HG02938 (cell line): ENCODE measurements around the gene MB21D2.
A peak's percentile ranks its signal among the peaks of the same experiment; 100 is the strongest.

ENCODE experiments used
- ATAC-seq: cut with Tn5 transposase; IDR thresholded peaks from one replicate; pipeline ENCODE4 v1.9.1; 2021; ENCODE audit warnings: mild to moderate bottlenecking, moderate library complexity; ENCODE audit not compliant: unreplicated experiment

Gene MB21D2

DNA sequence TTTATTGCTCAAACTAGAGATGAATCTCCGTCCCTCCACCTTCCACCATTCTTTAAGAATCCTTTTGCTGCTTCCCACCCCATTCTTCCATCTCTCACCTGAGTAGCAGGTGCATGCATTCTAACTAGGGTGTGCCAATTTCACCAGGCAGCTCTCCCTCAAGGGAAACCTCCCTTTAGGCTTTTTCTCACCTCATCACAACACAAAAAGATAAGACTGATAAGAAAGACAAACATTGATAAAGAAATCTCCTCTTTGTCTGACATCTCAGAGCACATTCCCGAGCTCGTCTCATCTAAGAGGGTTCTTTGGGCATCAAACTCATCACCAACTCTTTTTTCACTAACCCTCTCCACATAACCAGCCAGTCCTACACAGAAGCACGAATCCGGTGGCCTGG, 23.0 kb downstream of the MB21D2 start:
- no peak for ATAC-seq

DNA sequence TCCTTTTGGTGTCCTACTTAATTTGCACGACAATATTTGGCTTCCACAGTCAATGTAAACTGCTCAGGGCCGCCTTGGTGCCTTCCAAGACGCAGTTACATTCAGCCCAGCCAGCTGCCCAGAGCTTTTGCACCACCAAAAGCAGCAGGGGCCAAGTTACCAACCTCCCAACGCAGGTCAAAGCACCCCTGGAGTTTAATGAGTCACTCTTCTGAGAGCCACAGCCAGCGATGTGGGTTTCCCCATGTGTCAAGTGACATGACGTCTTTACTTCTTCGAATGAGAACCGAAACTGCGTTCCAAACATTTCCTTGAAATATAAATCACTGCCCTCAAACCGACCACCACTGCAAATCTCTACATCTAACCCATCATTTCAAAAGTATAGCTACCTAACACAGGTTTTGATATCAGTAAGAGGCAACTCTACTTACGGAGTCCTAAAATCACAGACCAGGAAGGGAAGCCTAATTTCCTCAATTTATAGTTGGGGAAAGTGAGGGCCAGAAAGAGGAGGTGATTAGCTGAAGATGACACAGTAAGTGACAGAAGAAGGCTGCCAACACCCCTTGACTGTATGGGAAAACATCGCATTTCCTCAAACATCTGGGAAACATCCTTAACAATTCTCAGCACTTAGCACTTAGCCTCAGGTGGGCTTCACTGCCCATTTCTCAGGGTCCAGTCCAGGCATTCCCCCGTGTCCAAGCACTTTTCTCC, 24.5 kb downstream of the MB21D2 start:
- peak; percentile 99 for ATAC-seq

DNA sequence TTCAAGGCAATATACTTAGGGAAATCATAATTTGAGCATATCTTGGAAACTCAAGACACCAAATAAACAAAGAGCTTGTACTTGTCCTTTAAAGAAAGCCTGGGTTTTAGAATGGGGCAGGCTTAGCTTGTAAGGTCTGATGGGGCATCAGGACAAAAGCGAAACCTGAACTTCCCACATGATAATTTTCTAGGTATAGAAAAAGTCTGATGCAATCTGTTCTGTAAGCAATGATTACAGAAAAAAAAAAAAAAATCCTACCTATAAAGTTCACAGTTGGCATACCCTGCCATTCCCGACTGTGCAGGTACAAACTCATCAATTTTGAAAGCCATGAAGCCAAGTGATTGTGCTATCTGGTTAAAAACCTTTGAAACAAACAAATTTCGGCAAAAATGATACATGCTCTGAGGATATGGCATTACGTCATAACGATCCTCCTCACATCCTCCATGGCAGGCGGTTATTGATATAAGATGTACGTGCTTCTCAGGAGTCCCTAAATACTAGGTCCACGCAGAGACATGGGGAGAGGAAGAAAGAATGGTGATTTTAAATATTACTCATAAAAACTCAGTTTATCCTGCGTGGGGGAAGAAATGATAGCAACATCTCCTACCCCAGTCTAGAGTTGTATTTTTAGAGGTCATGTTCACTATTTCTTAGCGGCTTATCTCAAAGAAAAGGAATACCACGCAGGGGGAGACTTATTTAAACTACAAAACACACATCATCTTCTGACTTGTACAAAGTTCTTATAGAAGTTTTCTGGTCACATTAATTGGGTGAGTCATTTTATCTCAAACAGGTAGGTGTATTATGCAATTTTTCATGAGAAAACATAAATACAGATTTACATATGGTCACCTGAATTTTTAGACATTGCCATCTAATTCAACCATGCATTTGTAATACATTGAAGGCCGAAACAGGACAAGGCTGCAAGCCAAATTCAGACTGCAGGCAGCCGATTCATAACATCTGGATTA, 27.0 kb downstream of the MB21D2 start:
- no peak for ATAC-seq

DNA sequence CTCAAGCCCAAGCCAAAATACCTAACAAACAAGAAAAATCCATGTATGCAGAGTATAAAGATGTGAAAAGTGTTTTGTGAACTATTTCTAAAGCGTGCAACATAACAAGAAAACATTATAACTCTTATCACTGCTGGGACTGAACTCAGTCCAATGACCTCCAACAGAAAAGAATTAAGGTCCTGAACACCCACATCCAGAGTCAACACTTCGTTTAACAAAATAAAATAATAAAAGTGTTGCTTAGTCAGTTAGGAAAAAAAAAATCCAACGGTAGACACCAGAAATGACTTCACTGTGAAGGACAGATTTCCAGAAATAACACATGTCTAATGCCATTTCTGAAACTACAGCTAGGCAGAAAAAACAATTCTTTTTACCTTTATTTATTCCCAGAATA, 28.0 kb downstream of the MB21D2 start:
- no peak for ATAC-seq

DNA sequence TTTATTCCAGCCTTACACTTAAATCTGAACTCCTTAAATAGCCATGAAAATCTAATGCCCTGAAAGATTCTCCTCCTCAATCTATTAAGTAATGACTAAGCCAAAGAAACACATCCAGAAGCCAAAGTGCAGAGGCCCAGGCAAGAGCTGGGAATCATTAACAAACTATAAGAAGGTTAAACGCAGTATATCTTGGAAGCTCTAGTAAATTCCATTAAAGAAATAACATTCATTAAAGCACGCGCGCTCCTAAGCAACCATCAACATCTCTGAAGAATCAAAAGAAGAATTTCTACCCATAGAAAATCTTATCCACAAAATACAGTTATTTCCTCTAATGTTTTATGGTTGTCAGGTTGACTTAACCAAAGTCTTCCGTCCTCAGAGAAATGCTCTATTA, 29.5 kb downstream of the MB21D2 start:
- no peak for ATAC-seq

DNA sequence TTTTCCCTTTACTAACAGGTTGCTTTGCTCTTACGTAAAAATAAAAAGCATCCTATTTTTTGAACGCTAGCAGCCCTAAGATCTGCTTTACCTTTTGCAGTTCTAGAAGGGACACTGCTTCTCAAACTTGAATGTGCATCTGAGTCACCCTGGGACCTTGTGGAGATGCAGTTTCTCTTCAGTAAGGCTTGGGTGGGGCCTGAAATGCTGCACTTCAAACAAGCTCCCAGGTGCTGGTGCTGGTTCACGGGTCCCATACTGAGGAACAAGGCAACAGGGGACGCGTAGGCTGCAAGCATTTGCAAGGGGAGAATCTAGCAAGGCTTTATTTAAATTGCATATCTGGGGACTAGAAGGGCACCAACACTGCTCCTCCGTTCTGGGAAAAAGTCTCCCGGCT, 30.0 kb downstream of the MB21D2 start:
- ATAC-seq: no peak

DNA sequence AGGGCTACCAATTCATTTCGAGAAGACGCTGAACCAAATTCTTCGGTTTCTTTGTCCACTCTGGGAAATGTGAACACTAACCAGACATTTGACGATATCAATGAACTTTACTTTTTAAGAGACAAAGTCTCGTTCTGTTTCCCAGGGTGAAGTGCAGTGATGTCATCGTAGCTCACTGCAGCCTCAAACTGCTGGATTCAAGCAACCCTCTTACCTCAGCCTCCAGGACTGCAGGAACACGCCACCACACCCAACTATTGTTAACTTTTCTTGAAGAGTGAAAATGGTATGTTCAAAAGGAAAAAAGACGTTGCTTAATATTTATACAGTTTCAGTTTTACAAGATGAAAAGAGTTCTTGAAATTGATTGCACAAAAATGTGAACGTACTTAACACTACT, 30.6 kb downstream of the MB21D2 start:
- ATAC-seq: no peak

- no peak for ATAC-seq
These were observed 32.6 kb downstream of the MB21D2 start for GRCh38 chr3:192884777-192885773.

DNA sequence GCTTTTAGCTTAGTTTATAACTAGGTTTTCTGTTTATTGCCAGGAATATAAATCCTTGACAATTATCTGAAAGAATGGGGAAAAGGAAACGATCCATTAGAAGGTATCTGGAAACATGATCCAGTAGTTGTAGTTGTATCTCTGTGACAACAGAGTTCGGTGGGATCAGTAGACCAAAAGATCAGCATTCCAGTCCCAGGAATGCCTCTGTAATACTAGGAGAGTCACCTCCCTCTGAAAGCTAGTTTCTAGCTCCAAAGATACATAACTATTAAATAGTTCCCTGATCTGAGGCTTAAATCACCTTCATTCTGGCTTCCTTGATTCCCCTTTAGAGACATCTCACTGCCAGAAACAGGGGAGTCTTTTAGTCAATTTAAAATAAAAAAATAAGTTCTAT, 34.1 kb downstream of the MB21D2 start:
- no peak for ATAC-seq

DNA sequence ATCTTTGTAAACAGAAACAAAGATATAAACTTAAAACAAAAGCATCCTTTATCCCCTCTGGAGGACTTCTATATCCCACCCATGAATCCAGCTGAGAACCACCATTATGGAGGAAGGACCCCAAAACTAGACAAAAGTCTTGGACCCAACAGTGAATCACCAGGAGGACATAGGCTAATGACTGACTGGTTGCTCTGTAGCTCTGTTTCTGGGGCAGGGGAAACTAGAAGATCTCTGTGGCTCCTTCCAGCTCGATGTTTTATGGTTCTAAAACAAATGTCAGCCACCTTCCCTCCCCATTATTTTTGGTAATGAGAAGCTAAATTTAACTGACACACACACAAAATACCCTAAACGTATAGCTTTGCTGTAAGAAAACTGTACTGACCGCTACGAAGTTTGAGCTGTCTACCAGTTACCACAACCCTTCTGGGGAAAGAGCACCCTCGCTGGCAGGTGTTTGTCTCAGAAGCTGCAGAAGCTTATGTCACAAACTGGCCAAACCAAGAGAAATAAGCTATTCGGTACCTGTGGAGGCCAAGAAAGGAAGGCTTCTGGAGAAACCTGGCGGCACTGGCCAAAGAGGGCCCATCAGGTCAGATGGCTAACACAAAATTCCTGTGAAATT, 36.4 kb downstream of the MB21D2 start:
- no peak for ATAC-seq

- ATAC-seq: no peak
These were observed 37.3 kb downstream of the MB21D2 start for GRCh38 chr3:192880313-192880712.

DNA sequence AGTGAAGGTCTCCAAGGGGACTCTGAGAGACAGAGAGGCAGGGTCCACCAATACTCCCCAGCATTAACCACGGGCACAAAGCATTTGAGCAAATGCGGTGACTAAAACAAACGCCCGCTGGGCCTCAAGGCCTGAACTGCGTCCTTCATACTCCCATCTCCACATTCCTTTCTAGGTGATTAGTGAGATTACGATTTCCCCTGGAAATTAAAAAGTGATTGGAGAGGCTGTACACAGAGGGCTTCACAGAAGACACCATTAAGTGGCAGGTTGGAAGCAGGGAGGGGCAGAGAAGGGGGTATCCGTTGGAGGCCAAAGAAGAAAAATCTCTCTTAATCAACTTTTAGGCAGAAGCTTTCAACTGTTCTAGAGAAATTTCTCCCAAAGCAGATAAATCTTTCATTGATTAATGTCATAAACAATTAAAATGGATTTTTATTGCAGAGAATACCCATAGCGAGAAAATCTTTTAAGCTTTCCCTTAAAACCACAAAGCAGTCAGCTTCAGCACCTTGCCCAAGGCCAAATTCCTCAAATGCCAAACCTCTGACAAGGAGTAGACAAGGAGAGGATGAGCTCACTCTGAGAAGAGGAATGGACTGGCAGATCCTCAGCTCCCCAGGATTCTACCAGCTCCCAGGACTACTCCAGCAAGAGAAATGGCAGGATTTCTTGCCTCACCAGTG, 38.2 kb downstream of the MB21D2 start:
- ATAC-seq: no peak

DNA sequence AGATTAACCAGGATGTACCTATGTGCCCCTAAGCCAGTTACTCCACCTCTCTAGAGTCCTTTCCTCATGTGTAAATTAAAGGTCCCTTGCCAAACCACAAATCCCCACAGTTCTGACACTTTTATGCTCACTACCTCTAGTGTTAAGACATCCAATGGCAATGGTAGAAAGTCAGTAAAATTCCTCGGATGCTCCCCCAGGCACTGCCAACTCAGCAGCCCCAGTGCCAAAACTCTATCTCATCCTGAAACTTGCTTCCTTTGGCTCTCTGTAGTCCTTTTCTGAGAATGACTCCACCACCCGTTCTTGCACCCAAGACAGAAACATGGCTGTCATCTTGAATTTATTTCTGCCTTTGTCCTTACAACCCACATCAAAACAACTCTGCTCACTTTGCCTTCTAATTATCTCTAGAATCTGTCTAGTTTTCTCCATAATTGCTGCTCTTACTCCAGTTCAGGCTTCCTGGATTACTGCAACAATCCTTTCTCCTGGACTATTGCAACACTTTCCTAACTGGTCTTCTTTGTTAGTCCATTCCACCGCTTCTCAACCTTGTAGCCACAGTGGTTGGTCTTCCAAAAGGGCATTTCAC, 41.6 kb downstream of the MB21D2 start:
- no peak for ATAC-seq

GRCh38 chr3:192870822-192871221, 46.8 kb downstream of the MB21D2 start:
- ATAC-seq: no peak

- no peak for ATAC-seq
These were observed 48.3 kb downstream of the MB21D2 start for GRCh38 chr3:192869131-192870031.

GRCh38 chr3:192867645-192868044, 50.0 kb downstream of the MB21D2 start:
- no peak for ATAC-seq

DNA sequence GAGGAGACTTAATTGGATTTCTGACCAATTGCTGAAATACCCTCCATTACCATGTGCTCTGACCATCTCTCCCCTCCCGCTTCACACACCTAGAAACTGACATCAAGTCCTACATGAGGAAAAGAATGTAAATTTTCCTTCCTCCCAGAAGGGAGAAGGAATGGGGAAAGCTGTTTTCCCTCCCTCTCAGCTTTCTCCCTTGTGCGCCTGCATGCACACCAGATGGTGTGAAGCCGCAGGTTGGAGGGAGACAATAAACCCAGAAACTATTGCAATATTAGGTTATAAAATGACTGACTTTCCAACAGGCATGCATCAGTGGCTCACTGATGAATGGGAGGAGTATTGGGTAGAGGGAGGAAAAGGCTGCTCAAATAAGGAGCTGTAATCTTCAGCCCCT, 50.9 kb downstream of the MB21D2 start:
- ATAC-seq: no peak

GRCh38 chr3:192864941-192865340, 52.7 kb downstream of the MB21D2 start:
- no peak for ATAC-seq

DNA sequence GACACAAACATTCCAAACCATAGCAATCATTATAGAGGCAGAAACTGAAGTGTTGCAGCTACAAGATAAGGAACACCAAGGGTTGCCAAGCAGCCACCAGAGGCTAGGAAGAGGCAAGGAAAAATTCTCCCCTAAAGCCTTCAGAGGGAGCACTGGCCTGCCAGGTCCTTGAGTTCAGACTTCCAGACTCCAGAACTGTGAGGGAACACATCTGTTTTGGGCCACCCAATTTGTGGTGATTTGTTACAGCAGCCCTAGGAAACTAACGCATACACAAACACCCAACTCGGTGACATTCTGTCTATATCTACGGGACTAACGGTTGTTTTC, 54.6 kb downstream of the MB21D2 start:
- no peak for ATAC-seq
